Right kidney (tissue), 9 donors: ENCODE measurements around the gene CBX4.

Experiments
- DNase-seq: peaks from one replicate; pipeline ENCODE4 v3.0.0-alpha.2; 2016
- long read RNA-seq, 8 donors: transcript quantifications; one replicate each; lab custom pipeline, GENCODE V29; 2026

Gene CBX4
- long read RNA-seq, donor 1, transcript CBX4-201 (5 exons, 2,664 nt) = major isoform, 8 of 8 reads
- long read RNA-seq, donor 1, partial matches to known transcripts = 0 of 8 reads
- long read RNA-seq, donor 1, other reads (novel, unspliced or antisense) = 0 of 8 reads
- long read RNA-seq, donor 2, transcript CBX4-201 (5 exons, 2,664 nt) = major isoform, 7 of 7 reads
- long read RNA-seq, donor 2, partial matches to known transcripts = 0 of 7 reads
- long read RNA-seq, donor 2, other reads (novel, unspliced or antisense) = 0 of 7 reads
- long read RNA-seq, donor 3, transcript CBX4-201 (5 exons, 2,664 nt) = major isoform, 8 of 8 reads
- long read RNA-seq, donor 3, partial matches to known transcripts = 0 of 8 reads
- long read RNA-seq, donor 3, other reads (novel, unspliced or antisense) = 0 of 8 reads
- long read RNA-seq, donor 4, transcript CBX4-201 (5 exons, 2,664 nt) = major isoform, 9 of 24 reads
- long read RNA-seq, donor 4, partial matches to known transcripts = 15 of 24 reads
- long read RNA-seq, donor 4, other reads (novel, unspliced or antisense) = 0 of 24 reads
- long read RNA-seq, donor 5, partial matches to known transcripts = 0 of 4 reads
- long read RNA-seq, donor 5, other reads (novel, unspliced or antisense) = 0 of 4 reads
- long read RNA-seq, donor 6, transcript CBX4-201 (5 exons, 2,664 nt) = major isoform, 10 of 10 reads
- long read RNA-seq, donor 6, partial matches to known transcripts = 0 of 10 reads
- long read RNA-seq, donor 6, other reads (novel, unspliced or antisense) = 0 of 10 reads
- long read RNA-seq, donor 7 = 0 reads
- long read RNA-seq, donor 8, transcript CBX4-201 (5 exons, 2,664 nt) = major isoform, 10 of 10 reads
- long read RNA-seq, donor 8, partial matches to known transcripts = 0 of 10 reads
- long read RNA-seq, donor 8, other reads (novel, unspliced or antisense) = 0 of 10 reads

DNA sequence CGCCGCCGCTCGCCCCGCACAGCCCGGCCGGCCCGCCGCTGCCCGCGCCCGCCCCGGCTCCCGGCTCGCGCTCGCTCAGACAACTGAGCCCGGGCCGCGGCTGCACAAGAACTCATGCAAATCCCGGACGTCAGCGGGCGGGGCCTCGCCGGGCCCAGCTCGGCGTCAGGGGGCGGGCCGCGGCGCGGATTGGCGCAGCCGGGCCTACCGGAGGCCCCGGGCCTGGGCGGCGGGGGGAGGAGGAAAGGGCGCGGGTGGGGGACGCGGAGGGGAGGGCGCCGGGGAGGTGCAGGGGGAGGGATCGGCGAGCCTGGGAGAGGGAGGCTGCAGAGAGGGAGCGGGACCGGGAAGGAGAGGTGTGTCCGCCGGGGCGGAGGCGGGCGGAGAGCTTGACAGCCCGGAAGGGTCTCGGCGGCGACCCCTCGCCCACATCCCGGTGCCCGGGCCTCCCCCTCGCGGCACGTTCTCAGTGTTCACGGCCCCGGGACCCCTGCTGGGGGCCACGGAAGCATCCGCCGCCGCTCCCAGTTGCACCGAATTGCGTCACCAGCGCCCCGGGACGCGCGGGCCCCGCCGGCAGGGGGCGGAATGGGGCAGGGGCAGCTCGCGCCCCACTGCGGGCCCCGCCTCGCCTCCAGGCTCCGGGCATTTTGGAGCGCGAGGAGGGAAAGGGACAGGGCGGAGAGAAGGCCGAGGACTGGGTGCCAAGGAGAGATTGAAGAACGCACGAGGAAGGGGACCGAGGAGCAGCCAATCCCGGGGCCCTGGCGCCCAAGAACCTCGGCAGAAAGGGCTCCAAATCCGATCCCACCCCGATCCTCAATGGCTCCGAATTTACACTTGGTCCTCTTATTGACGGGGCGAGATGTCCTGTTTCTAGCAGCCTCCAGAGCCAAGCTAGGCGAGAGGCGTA is at the start of gene CBX4:
Gene CBX4, minus strand, starts transcription at position 85 of the 913 bp plus-strand sequence. CDS start 189 bp downstream, outside the sequence.
- peak; percentile 81 for DNase-seq

GRCh38 chr17:79888009-79888540 is 48.8 kb upstream of the CBX4 start:
- DNase-seq = no peak

GRCh38 chr17:79887451-79887991 is 48.3 kb upstream of the CBX4 start:
- no peak for DNase-seq

DNA sequence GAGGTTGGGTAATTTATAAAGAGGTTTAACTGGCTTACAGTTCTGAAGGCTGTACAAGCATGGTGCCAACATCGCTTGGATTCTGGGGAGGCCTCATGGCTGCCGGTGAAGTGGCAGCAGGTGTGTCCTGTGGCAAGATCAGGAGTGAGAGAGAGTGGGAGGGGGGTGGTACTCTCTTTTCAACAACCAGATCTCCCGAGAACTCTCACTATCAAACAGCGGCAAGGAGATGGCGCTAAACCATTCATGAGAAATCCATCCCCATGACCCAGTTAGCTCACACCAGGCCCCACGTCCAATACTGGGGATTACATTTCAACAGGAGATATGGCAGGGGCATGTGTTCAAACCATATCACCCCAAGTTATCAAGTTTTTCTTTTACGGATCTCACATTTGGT is 44.0 kb upstream of the CBX4 start:
- no peak for DNase-seq

GRCh38 chr17:79878329-79878947 is 39.2 kb upstream of the CBX4 start:
- DNase-seq = no peak

GRCh38 chr17:79877041-79877440 is 37.8 kb upstream of the CBX4 start:
- DNase-seq = no peak

DNA sequence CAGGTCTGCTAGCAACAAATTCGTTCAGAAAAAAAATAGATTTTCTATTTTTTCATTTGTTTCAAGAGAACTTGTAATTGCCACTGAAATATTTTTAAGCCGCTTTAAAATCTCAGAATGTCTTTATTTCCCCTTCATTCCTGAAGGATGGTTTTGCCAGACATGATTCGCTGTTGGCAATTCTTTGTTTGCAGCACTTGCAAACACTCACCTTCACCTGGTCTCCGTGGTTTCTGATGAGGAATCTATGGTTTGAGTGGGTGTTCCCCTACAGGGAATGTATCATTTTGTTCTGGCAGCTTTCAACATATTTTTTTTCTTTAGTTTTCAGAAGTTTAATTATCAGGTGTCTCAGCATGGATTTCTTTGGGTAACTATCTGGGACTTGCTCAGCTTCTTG is 36.3 kb upstream of the CBX4 start:
- DNase-seq = no peak

GRCh38 chr17:79874329-79874981 is 35.2 kb upstream of the CBX4 start:
- DNase-seq = no peak

- DNase-seq = no peak
These were observed 34.3 kb upstream of the CBX4 start for GRCh38 chr17:79873583-79873982.

DNA sequence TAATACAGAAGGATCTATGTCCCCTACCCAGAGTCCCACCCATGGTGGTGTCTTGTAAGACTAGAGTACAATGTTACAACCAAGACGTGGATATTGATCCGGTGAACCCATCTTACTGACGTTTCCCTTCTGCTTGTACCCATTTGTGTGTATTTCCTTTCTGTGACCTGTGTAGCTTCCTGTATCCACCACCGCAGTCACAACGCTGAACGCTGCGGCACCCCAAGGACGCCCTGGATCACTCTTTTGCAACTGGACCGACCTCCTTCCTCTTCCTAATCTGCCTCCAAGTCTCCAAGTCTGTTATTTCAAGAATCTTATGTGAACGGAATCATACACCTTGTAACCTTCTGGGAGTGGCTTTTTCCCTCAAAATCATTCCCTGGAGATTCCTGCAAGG is 33.5 kb upstream of the CBX4 start:
- DNase-seq = no peak

DNA sequence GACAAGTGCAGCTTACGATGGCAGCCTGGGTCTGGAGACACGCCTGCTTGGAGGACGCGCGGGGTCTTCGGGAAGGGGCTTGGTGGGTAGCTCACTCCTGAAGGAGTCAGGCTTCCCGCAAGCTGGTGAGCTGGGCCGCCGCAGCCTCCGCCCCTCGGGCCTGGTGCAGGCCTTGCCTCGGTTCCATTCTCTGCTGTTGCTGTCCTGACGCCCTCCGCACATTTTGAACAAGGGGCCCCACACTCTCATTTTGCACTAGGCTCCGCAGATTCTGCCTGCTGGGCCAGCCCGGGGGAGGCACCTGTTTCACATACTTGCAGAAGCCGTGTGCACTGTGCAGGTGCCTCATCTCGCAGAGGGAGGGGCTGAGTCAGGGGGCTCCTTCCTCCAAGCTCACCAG is 31.9 kb upstream of the CBX4 start:
- no peak for DNase-seq

GRCh38 chr17:79870540-79870939 is 31.3 kb upstream of the CBX4 start:
- no peak for DNase-seq

DNA sequence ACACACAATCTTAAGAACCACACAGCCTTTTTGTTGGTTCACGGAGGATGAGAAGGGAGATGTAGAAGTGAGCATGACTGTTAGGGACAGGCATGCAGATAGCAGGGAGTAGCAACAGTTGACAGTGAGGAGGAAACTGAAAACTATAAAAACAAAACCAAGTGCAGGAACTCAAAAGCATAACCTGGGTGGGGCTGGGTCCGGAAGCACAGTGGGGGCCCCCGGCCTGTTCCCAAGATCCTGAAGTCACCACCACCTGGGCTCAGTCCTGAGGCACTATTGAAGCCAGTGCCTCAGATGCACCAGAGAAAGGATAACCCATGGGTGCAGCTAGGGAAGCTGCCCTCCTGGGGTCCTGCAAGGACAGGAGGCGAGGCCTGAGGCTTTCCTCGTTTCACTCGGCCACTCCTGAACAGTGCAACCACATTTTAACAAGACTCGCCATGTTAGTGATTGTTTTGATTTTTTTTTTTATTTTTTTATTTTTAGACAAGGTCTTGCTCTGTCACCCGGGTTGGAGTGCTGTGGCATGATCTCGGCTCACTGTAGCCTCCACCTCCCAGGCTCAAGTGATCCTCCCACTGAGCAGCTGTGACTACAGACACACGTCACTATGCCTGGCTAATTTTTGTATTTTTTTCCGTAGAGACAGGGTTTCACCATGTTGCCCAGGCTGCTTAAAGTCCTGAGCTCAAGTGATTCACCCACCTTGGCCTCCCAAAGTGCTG is 27.7 kb upstream of the CBX4 start:
- DNase-seq = peak; percentile 47

DNA sequence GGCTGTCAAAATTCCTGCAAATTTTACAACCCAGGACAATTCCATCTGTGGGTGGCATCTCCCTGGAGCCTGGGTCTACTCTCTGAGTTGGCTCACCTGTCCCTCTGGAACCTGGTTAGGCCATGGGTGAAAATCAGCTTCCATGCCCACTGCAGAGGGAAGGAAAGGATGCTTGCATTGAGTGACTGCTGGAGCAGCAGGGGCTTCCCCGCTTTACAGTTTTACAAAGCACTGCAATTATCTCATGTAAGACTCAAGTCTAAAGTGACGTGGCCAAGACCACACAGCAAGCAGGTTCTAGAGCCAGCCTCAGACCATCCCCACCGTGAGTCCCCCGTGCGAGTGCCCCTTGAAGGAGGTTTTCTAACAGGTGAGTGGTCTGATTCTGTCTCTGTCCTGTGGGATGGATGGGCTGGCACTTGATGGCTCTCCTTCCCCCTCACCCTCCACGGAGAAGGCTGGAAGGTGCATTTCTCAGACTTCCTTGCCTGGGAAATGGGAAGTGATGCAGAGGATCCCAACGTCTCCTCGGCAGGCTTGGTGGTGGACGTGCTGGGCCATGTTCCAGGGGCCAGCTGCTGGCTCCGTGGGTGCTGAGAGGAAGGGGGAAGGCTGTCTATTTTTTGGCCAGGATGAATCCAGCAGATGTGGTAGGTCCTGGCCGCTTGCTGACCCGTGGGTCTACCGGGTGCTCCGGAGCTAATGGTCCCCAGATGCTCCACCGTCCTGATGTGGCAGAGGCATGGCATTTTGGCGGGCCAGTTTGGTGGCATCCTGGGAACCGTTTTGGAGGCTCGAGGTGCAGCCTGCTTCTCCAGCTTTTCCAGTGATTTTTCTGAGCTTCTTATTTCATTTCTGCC is 26.3 kb upstream of the CBX4 start:
- no peak for DNase-seq

- DNase-seq = no peak
These were observed 25.5 kb upstream of the CBX4 start for GRCh38 chr17:79864617-79865250.

DNA sequence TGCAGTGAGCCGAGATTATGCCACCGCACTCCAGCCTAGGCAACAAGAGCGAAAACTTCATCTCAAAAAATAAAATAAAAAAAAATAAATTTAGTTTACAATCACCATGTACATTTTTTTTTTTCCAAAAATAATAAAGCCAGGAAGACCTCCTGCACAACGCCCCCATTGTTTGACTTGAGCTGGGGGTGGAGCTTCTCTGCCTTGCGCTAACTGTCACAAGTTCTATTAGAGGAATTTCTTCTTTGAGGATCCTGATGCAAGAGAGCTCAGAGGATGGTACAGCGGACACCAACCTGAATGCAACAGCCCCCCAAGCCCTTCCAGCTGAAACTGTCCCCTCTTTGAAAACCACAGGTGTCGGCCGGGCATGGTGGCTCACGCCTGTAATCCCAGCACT is 24.9 kb upstream of the CBX4 start:
- no peak for DNase-seq

- DNase-seq = no peak
These were observed 23.7 kb upstream of the CBX4 start for GRCh38 chr17:79862771-79863440.

DNA sequence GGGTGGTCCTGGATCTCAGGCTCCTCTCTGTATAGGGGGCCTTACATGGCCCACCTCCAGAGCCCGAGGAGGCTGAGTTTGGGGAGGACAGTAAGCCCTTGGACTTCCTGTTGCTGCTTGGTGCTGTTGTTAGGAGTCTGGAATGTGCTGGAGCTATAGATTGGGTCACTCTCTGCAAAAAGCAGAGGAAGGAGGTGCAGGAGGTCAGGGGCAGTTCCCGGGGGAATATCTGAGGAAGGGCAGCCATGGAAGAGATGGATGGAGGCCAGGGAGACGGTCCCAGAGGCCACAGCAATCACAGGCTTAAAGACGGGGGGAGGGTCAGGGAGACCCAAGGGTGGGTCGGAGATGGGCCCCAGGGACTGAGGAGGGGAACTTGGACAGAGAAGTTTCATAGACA is 23.0 kb upstream of the CBX4 start:
- no peak for DNase-seq
